ENCODE measurements around the gene RNU11.
"Not testable (repeated sequence)": the region's sequence is repeated elsewhere in the genome, so short reads cannot be mapped to it uniquely, and the experiment has no call there.

The RNU11 gene

DNA sequence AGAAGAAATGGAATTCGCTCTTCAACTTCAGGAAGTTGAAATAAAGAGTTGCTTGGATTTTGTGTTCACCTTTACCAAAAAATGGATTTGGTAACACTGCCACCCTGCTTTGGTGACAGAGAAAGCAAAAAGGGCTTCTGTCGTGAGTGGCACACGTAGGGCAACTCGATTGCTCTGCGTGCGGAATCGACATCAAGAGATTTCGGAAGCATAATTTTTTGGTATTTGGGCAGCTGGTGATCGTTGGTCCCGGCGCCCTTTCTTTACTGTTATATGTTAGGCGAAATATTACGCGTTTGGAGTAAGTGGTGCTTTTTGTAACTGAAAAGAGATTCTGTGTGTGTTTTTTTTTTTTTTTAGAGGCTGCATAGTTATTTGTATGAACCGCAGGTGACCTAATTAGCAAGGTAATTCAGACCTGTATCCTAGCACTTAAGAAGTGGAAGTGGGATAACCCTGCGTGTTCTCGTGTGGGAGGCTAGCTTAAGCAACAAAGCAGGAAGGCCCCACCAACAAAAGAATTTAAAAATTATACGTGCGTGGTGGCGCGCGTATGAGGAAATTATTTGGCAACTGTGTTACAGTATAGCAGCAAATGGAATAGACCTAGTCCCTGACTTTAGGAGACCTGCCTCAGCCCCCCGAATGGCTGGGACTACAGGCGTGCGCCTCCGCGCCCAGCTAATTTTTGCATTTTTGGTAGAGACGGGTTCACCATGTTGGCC, at the start of gene RNU11:
Gene RNU11 (plus strand): TSS at position 127 of the 725 bp plus-strand sequence.
- peak; percentile 96 for DNase-seq

DNA sequence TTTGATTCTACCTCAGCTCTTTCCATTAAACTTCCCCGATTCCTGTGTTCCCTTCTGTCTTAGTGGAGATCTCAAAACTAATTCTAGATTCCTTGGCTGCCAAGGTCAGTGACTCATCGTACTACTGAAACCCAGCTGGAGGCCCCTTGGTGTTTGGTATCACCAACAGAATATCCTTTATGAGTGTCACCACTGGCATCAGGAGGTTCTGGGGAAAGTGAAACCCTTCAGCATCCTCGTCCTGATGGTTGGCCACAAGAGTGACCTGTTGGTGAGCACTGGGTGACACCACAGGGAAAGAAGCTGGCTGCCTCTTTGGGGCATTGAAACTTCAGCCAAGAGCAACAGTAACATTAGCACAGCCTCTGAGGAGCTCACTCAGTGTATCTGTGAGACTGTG, 46.7 kb upstream of the RNU11 start:
- no peak for DNase-seq

DNA sequence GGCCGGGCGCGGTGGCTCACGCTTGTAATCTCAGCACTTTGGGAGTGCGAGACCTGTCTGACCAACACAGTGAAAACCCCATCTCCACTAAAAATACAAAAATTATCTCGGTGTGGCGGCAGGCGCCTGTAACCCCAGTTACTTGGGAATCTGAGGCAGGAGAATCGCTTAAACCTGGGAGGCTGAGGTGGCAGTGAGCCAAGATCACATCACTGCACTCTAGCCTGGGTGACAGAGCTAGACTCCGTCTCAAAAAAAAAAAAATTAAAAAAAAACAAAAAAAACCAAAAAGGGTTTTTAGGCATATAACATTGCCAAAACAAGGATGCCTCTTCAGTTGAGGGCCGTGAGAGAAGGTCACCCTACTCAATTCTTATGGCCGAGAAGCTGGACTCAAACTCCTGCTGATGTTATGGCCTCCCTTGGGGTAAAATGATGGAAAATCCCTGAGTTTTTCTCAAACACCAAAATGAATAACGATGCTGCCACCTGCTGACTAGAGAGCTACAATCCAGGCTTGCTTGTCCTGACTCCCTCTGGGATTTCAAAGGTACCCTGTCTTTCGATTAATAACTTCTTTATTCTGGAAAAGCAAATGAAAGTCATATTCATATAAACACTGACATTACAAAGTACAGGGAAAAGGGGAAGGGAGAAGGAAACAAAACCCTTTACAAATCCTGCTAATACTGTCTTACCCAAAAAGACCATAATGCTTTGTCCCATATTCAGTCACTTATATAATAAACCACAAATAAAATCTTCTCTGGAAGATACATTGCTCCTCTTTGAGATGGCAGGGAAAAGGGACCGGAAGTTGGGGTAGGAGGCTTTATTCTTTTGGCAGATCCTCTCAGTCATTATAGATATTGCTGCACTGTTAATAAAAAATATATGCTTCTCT, 45.6 kb upstream of the RNU11 start:
- DNase-seq, result no peak

DNA sequence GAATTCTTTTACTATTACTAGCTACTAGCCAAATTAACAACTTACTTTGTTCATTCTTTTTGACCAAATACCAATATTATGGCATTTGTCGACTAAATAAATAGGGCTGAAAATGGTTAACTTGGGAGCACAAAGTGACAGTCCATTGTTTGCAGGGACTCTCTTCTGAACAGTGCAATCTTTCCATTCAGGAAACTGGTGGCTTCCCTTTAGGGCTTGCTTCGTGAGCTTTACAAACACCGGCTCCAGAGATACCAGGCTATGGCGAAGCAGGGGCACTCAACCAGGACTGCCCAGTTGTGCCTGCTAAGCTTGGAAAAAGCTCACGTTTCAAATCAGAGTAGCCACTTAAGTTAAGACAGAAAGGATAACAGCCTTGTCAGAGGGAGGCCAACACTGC, 44.0 kb upstream of the RNU11 start:
- DNase-seq, result no peak

DNA sequence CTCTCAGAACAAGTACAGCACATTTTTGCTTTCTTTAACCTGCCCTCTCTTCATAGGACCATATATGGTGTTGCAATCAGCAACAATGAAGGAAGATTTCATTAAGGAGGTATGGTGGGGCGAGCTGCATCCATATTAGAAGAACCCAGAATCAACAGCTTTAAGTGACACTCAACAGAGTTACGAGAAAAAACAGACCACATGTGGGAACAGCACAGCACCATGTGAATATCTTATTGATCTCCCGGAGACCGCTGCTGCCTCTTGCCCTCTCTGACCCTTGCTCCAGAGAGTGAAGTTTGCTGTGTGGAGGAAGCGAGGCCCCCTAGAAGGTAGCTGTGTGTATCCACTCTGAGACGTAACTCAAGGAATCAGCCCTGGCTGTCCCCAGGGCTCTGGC, 43.4 kb upstream of the RNU11 start:
- DNase-seq, result no peak

DNA sequence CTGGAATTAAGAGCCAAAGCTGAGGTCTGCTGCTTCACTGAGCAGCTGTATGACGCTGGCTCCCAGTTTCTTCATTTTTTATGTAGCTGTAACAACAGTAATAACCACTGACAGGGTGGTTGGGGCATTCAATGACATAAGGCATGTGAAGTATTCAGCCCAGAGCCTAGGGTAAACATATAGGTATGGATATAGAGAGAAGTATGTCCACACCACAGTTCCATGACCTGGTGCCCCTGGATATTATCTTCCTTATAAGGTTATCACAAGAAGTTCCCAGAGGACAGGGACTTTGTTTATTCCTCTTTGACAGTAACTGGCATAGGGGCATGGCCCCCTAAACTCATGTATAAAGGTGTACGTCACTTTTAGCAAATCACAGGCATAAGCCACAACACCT, 41.6 kb upstream of the RNU11 start:
- no peak for DNase-seq

DNA sequence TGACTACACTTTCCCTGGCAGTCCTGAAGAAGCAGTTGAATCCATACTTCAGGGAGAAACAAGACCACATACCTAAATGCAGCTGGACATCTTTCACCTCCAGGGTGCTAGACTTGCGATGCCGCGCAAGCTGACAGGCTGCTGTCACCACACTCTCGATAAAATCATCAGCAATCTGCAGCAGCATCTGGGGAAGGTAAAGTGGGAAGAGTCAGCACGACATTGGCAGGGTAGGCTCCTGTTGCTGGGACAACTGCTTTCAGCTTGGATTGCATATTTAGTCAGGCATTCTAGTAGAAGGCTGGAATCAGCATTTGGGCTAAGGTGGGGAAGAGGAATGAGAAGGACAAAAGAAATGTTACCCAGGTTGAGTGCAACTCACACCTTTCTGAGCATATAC, 35.2 kb upstream of the RNU11 start:
- no peak for DNase-seq

DNA sequence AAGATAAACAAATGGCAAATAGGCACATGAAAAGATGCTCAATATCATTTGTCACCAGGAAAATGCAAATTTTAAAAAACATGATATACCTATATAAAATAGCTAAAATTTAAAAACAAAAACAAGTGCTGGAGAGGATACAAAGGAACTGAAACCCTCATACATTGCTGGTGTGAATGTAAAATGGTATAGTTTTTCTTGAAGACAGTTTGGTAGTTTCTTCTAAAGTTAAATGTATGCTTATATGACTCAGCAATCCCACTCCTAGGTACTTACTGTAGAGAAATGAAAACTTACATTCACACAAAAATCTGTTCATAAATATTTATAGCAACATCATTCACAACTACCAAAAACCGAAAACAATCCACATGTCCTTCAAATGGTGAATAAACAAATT, 16.7 kb upstream of the RNU11 start:
- no peak for DNase-seq

DNA sequence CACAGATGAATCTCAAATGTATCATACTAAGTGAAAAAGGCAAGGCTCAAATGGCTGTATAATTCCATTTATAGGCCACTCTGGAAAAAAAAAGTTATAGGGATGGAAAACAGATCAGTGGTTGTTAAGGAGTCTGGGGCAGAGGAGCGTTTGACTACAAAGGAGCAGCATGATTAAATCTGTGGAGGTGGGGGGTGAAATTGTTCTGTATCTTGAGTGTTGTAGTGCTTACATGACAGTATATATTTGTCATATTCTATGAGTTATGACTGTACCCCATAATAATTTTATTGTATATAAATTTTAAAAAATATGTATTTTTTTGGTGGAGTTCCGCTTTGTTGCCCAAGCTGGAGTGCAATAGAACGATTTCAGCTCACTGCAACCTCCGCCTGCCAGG, 15.8 kb upstream of the RNU11 start:
- no peak for DNase-seq

DNA sequence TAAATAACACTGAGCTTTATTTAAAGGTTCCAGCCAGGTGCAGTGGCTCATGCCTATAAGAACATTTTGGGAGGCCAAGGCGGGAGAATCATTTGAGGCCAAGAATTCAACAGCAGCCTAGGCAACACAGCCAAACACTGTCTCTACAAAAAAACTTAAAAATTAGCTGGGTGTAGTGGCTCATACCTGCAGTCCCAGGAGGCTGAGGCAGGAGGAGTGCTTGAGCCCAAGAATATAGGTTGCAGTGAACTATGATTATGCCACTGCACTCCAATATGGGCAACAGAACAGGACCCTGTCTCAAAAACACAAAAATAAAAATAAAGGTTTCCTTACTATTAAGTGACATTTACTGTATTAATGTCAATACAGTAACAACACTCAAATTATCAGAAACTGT, 7.6 kb upstream of the RNU11 start:
- no peak for DNase-seq

DNA sequence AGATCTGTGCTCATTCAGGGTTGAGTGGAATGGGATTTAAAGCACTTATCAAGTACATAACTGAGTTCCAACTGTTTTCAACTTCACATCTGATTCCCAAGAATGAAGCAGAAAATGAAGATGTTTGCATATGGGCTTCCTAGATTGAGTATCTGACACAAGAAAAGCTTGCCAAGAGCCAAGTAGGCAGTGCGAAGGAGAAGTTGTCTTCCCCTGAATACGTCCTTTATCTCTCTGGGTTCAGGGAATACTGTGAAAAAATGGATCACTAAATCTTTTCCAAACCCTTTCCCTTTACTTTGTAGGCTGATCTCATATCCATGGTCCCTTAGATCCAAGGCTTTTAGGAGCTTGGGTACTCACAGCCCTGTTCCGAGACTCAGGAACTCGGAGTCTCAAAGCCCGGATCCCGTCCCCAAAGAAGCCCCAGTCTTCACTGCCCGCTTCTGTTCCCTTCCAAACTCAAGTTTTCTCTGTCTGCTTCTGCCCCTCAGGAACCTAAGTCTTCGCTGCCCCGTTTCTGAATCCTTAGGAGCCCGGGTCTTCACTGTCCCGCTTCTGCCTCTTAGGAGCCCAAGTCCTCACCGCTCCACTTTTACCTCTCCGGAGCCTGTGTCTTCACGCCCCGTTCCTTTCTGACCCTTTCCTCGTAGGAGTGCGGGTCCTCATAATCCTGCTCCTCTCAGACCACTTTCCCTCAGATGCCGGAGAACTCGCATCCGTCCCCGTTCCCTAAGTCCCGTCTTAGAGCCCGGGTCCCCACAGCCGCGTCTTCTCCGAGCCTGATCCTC, 6.1 kb upstream of the RNU11 start:
- no peak for DNase-seq

DNA sequence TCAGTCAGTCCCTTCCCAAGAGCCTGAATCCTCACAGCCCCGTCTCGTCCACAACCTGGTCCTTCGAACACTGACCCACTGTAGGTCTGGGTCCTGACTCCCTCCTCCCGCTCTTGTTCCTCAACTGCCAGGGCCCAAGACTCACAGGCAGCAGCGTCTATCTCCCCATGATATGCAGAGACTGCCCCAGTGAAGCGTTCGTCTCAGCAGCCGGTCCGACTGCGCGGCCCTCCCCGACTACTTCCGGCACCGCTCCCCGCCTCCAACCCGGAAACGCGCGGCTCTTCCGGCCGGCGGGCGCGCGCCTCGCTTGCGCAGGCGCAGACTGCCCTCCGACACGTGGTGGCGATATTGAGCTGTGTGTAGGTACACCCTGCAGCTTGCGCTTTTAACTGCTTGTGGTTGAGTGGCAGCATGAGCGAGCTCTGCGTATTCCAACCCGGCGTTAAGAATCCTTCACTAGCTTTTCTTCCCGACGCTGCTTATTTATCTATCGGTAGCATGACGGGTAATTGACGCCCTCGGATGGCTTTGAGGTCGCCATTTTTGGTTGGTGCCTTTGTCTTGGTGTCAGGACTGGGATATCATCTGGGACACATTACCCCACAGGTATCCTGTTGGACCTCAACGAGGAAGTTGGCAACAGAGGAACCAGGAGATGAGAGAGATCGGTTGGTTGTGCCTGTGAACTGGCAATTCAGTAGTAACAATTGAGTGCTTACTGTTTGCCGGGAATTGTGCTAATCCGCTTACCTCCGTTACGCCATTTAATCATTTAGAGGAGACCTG, 5.4 kb upstream of the RNU11 start, which contains the start of gene TAF12:
Gene TAF12 (minus strand): TSS at position 221 of the 789 bp plus-strand sequence. CDS start 20,986 bp downstream, outside the sequence.
- DNase-seq, result peak; percentile 80

DNA sequence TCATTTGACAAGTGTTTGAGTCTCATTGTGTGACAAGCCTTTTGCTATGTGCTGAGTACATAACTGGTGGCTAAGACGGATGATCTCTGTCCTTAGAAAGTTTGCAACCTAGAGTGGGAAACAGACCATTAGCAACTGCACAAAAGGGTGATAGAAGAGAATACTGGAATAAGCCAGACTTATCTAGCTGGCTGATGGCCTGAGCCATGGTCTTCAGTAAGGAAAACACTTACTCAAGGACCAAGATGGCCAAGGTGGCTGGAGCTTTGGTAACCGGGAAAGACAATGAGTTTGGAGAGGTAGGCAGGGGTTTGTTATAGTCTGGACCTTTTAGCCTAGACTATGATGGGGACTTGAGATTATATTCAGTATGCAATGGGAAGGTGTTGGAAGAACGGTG, 3.9 kb upstream of the RNU11 start:
- no peak for DNase-seq

DNA sequence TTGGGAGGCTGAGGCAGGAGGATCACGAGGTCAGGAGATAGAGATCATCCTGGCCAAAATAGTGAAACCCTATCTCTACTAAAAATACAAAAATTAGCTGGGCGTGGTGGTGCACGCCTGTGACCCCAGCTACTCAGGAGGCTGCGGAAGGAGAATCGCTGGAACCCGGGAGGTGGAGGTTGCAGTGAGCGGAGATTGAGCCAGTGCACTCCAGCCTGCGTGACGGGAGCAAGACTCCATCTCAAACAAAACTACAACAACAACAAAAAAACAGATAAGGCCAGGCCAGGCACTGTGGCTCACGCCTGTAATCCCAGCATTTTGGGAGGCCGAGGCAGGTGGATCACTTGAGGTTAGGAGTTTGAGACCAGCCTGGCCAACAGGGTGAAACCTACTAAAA, 3.0 kb upstream of the RNU11 start:
- DNase-seq, result not testable (repeated sequence)

DNA sequence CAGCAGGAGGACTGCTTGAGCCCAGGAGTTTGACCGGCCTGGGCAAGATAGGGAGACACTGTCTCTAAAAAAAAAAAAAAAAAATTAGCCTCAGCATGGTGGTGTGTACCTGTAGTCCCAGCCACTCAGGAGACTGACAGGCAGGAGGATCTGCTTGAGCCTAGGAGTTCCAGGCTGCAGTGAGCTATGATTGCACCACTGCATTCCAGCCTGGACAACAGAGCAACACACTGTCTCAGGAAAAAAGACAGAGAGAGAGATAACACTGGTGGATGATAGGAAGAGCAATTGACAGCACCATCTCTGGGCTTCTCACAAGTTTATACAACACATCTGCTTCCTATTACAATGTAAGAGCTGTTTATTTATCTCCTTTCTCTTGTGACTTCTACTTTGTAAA, 2.4 kb upstream of the RNU11 start:
- DNase-seq, result no peak

DNA sequence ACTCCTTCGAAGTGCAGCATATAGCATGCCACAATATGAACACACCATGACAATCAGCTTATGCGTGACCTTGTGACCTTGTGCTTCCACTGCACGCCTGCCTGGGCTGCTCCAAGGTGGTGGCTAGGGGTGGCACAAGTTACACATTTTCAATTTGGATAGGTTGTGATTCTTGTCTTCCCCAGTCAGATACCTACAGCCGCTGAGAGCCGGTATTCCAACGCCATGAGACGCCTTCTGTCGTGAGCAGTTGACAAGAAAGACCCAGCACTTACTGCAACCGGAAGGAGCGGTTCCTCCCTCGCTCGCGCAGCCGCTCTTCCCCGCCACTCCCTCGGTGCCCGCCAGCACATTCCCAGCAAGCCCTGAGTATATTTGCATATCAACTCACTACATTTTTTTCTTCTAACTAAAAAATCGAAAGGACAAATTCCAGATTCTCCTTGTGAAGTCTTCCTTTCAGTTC, 359 bp upstream of the RNU11 start:
- peak; percentile 78 for DNase-seq

DNA sequence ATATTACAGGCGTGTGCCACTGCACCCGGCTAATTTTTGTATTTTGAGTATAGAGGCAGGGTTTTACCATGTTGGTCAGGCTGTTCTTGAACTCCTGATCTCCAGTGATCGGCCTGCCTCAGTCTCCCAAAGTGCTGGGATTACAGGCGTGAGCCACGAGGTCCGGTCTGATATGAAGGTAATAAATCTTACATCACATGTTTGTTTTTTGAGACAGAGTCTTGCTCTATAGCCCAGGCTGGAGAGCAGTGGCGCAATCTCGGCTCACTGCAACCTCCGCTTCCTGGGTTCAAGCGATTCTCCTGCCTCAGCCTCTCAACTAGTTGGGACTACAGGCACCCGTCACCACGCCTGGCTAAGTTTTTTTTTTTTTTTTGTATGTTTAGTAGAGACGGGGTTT, 4.7 kb downstream of the RNU11 start:
- not testable (repeated sequence) for DNase-seq

DNA sequence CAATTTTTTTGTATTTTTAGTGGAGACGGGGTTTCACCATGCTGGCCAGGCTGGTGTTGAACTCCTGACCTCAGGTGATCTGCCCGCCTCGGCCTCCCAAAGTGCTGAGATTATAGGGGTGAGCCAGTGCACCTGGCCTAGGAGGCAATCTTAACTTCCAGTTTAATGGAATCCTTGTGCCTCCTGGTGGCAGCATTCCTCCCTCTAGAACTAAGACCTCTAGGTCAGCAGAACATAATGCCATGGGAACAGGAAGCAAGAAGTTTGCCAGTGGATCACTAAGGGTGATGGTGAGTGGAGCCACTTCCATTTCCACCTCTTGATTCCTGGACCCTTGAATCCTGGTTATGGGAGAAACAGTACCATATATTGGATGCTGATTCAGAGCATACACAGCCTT, 5.5 kb downstream of the RNU11 start:
- DNase-seq, result not testable (repeated sequence)

DNA sequence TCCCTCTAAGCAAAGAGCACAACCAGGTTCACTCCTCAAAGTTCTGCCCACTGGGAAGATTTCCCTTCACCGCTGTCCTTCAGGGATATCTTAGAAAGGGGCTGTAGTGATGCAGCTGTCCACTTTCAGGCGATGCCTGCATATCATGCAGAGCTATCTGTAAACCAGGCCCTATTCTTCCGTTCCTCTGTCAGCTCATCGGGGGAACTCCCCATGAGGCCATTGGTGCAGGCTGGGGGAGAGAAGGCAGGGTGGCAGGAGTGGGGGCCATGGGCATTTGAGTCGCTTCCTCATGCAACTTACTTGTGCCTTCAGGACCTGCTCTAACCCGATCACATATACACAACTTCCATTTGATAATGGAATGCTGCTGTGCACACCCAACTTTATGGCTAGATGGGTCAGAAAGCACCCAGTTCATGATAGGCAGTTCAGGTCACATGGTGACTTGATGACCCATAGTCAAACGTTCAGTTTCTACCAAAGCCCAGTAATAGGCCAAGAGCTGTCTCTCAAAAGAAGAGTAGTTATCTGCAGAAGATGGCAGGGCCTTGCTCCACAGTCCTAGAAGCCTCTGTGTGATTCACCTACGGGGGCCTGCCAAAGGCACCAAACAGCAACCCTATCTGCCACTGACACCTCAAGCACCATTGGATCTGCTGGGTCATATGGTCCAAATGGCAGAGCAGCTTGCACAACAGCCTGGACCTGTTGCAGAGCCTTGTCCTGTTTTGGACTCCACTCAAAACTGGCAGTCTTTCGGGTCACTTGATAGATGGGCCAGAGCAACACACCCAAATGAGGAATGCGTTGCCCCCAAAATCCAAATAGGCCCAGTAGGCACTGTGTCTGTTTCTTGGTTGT, 7.3 kb downstream of the RNU11 start:
- DNase-seq, result not testable (repeated sequence)

DNA sequence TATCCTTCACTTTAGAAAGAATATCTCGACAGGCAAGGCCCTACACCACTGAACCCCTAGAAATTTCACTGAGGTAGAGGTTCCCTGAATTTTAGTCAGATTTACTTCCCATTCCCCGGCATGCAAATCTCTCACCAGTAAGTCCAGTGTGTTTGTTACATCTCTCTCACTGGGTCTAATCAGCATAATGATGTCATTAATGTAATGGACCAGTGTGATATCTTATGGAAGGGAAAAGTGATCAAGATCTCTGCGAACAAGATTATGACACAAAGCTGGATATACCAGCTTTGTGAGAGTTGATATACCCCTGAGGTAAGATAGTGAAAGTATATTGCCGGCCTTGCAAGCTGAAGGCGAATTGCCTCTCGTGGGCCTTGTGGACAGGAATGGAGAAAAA, 7.9 kb downstream of the RNU11 start:
- DNase-seq, result no peak

DNA sequence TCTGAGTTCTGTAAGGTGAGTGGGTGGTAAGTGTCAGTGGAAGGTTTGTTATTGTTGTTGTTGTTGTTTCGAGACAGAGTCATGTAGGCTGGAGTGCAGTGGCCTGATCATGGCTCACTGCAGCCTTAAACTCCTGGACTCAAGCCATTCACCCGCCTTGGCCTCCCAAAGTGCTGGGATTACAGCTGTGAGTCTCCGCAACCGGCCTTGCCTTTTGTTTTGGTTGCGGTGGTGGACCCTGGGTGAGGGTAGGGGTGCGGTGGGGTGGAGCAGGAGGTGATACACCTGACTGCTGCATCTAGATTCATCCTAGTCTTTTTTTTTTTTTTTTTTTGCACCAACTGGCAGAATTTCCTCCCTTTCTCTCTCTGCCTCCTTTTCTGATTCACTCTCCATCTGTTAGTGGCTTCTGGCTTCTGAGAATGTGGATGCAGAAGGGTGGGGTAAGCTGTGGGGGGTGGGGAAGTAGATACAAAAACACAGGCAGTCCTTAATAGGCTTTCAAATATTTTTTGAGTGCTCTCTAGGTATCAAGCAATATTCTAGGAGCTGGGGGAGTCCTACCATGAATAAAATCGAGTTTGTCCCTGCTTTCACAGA, 15.6 kb downstream of the RNU11 start:
- DNase-seq, result no peak

Measured in NCI-H1048 (cell line).